Esophagus muscularis mucosa (tissue), 3 donors: Measurements from ENCODE around the gene SDS.
"Not testable (repeated sequence)": the region's sequence is repeated elsewhere in the genome, so short reads cannot be mapped to it uniquely, and the experiment has no call there.

ENCODE experiments used
- POLR2A ChIP-seq: fragments of 450-650 bp; IDR thresholded peaks from one replicate; pipeline ENCODE4 v1.6.1; 2017; ENCODE audit warnings: antibody characterized with exemption, moderate library complexity, mild to moderate bottlenecking, low read depth
- POLR2AphosphoS5 ChIP-seq, 2 donors: sonication (generic); formaldehyde crosslinking; IDR thresholded peaks; one replicate each; pipeline ENCODE4 v1.6.1; 2017; ENCODE audit warnings: antibody characterized with exemption in 2 of 2
- TF ChIP-seq, protein P1 (sequence below), 3 experiments: fragments of 200-600 bp in 2 of 3; fragments of 450-650 bp in 1 of 3; sonication (generic) in 2 of 3; IDR thresholded peaks; one replicate each; pipeline ENCODE4 v1.5.1; 2017 to 2019; ENCODE audit warnings: antibody characterized with exemption in 3 of 3, mild to moderate bottlenecking in 2 of 3, moderate library complexity in 1 of 3

DNA sequence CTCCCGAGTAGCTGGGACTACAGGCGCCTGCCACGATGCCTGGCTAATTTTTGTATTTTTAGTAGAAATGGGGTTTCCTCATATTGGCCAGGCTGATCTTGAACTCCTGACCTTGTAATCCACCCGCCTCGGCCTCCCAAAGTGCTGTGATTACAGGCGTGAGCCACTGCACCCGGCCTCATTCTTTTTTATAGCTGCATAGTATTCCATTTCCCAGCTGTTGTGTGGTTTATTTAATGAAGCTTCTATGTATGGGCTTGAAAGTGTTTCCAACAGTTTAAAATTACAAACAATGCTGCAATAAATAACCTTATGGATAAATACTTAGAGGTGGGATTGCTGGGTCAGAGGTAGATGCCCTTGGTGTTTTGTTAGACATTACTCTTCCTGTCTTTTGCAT, 49.5 kb downstream of the SDS start:
- TF ChIP-seq POLR2A; POLR2AphosphoS5 (IDR thresholded peaks at IDR 0.05): not testable (repeated sequence)
- TF ChIP-seq, protein P1, sequence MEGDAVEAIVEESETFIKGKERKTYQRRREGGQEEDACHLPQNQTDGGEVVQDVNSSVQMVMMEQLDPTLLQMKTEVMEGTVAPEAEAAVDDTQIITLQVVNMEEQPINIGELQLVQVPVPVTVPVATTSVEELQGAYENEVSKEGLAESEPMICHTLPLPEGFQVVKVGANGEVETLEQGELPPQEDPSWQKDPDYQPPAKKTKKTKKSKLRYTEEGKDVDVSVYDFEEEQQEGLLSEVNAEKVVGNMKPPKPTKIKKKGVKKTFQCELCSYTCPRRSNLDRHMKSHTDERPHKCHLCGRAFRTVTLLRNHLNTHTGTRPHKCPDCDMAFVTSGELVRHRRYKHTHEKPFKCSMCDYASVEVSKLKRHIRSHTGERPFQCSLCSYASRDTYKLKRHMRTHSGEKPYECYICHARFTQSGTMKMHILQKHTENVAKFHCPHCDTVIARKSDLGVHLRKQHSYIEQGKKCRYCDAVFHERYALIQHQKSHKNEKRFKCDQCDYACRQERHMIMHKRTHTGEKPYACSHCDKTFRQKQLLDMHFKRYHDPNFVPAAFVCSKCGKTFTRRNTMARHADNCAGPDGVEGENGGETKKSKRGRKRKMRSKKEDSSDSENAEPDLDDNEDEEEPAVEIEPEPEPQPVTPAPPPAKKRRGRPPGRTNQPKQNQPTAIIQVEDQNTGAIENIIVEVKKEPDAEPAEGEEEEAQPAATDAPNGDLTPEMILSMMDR (IDR thresholded peaks at IDR 0.05), result not testable (repeated sequence)
